Pancreas (tissue), 10 donors: ENCODE measurements around the gene EIF2B2. TPM values are rescaled to one million over a fixed set of nuclear protein-coding genes. Genes with fewer than 3 reads are reported as not detected.

ENCODE experiments used
- ATAC-seq, 4 donors: fragments of 200-7000 bp; cut with Tn5 transposase; one replicate each; pipeline versions ENCODE4 v1.8.0 to v1.9.1; 2020; ENCODE audit warnings: mild to moderate bottlenecking in 4 of 4, moderate library complexity in 4 of 4
- DNase-seq, 6 donors: peaks; one replicate each; pipeline ENCODE4 v3.0.0-alpha.2; 2020
- FAIRE-seq: peaks from 2 replicates; lab custom pipeline; 2012; peaks lifted over from hg19 to GRCh38; lab: Jason Lieb, UNC
- H3K27ac ChIP-seq, 4 donors: fragments of 200-600 bp; sonication (generic); 1 replicate in 3 of 4; 2 replicates in 1 of 4; pipeline versions ENCODE4 v1.5.0 to v1.8.0; 2020
- H3K27me3 ChIP-seq, 4 donors: fragments of 200-600 bp; one replicate each; pipeline ENCODE4 v1.8.0; 2021
- H3K36me3 ChIP-seq, 3 donors: fragments of 200-600 bp; sonication (generic) in 1 of 3; one replicate each; pipeline versions ENCODE4 v1.5.0 to v1.8.0; 2020 to 2021
- H3K4me1 ChIP-seq, 3 donors: fragments of 200-600 bp; one replicate each; pipeline ENCODE4 v1.8.0; 2021
- H3K4me3 ChIP-seq, 4 donors: fragments of 200-600 bp; sonication (generic) in 2 of 4; one replicate each; pipeline versions ENCODE4 v1.5.0 to v1.8.0; 2020 to 2021
- H3K9me3 ChIP-seq, 4 donors: fragments of 200-600 bp; one replicate each; pipeline ENCODE4 v1.8.0; 2021
- CTCF ChIP-seq, 4 donors: fragments of 200-600 bp; sonication (generic) in 3 of 4; IDR thresholded peaks; one replicate each; pipeline versions ENCODE4 v1.5.0 to v1.8.0; 2021; ENCODE audit warnings: antibody characterized with exemption in 4 of 4
- WGBS, 2 donors: extraction: QIAGEN DNeasy Blood & Tissue Kit; methylation state at CpG; one replicate each; pipeline ENCODE4 v1.1.7; 2013; 5-methylcytosine and 5-hydroxymethylcytosine counted together
- intact Hi-C, 3 donors: fragments of 100-400 bp; cut with DNase I; formaldehyde crosslinking; loops; one replicate each; pipeline versions ENCODE4 v1.11.1 to v1.14.2; 2022
- polyA plus RNA-seq, 2 donors: library from polyadenylated mRNA; stranded (reverse); fragments of 200-250 nt; gene quantifications; one replicate each; pipeline ENCODE4 v1.2.3, GENCODE V29; 2013
- total RNA-seq, 6 donors: library from RNA; stranded (reverse); fragmentation: NEBNext Ultra II Directional in 4 of 6; extraction: Animal tissue kit (Norgen Biotek cat#: 25700) in 4 of 6; gene quantifications; one replicate each; pipeline versions ENCODE4 v1.2.1 to v1.2.4, GENCODE V29; 2021 to 2023
- donor health status: healthy with polysubstance abuse.
- donor health status: DM: no; HTN: no; CAD: no; lungs with moderate emphysema.
- donor health status: DM: no; HTN: no; CAD: no.
- donor health status: control.
- donor health status: control.
- donor health status: Bipolar disorder and iron deficiency.
- donor health status: DM: yes; HTN: yes; CAD: no.
- donor health status: DM: no; HTN: no; CAD: no.
- donor health status: DM: no; HTN: no; CAD: no.
- donor health status: DM: yes; HTN: yes; CAD: no.

Gene EIF2B2
- total and polyA plus RNA-seq, 8 donors, result 11.2 to 22.1 (median 16.6) TPM

GRCh38 chr14:74979029-74979428 lies 23.7 kb upstream of the EIF2B2 start:
- H3K4me3 ChIP-seq, result no peak overlapping the region
- no peak overlapping the region for H3K27ac ChIP-seq
- no peak for TF ChIP-seq CTCF (IDR thresholded peaks at IDR 0.05)
- intact Hi-C loops, result no loop called here
- WGBS, 2 donors, result 77% methylated on average over 4 of the region's 4 CpGs
- no peak for DNase-seq
- no peaks in the 10 kb centered on the region for H3K4me1 ChIP-seq
- no peak for FAIRE-seq
- no peaks in the 10 kb centered on the region for H3K9me3 ChIP-seq
- ATAC-seq, result no peak
- H3K27me3 ChIP-seq, result no peaks in the 10 kb centered on the region
- no peaks in the 10 kb centered on the region for H3K36me3 ChIP-seq

- H3K4me1 ChIP-seq, result no peaks in the 10 kb centered on the region
- H3K9me3 ChIP-seq, result no peaks in the 10 kb centered on the region
- WGBS, 2 donors, result 77% methylated on average over 23 of the region's 23 CpGs
- H3K36me3 ChIP-seq, result no peaks in the 10 kb centered on the region
- H3K27ac ChIP-seq, result no peak overlapping the region
- DNase-seq (peak in 1 of 6 donors; percentile 38), ATAC-seq (peak in 2 of 4 donors; percentile 23 to 25), FAIRE-seq (no peak)
- intact Hi-C loops, result no loop called here
- H3K4me3 ChIP-seq, result no peak overlapping the region
- no peaks in the 10 kb centered on the region for H3K27me3 ChIP-seq
- no peak for TF ChIP-seq CTCF (IDR thresholded peaks at IDR 0.05)
Observed at GRCh38 chr14:74979442-74980397, 23.0 kb upstream of the EIF2B2 start.

- ATAC-seq, result no peak
- WGBS, 2 donors, result 84 to 89% methylated on average over 4 of the region's 4 CpGs
- no peaks in the 10 kb centered on the region for H3K27me3 ChIP-seq
- H3K36me3 ChIP-seq, result no peaks in the 10 kb centered on the region
- no peaks in the 10 kb centered on the region for H3K9me3 ChIP-seq
- no peak for DNase-seq
- no peak for TF ChIP-seq CTCF (IDR thresholded peaks at IDR 0.05)
- H3K4me3 ChIP-seq, result no peak overlapping the region
- FAIRE-seq, result no peak
- intact Hi-C loops, result no loop called here
- H3K27ac ChIP-seq, result no peak overlapping the region
- H3K4me1 ChIP-seq, result no peaks in the 10 kb centered on the region
Observed at GRCh38 chr14:74980398-74980730, 22.4 kb upstream of the EIF2B2 start.

GRCh38 chr14:74980731-74981461 lies 21.8 kb upstream of the EIF2B2 start:
- no peak for TF ChIP-seq CTCF (IDR thresholded peaks at IDR 0.05)
- intact Hi-C loops, result no loop called here
- Histone ChIP-seq H3K4me3 (no peak overlapping the region), H3K4me1 (no peaks in the 10 kb centered on the region), H3K27ac (no peak overlapping the region), H3K9me3 (no peaks in the 10 kb centered on the region), H3K27me3 (no peaks in the 10 kb centered on the region), H3K36me3 (no peaks in the 10 kb centered on the region)
- ATAC-seq (no peak), FAIRE-seq (no peak), DNase-seq (no peak)
- 58 to 61% methylated on average over 35 of the region's 35 CpGs for WGBS, 2 donors
